Astrocyte (in vitro differentiated cells and primary cell): ENCODE measurements around the gene KDM3B.
"Not testable (repeated sequence)": the region's sequence is repeated elsewhere in the genome, so short reads cannot be mapped to it uniquely, and the experiment has no call there.

ENCODE experiments used
- CTCF ChIP-seq: IDR thresholded peaks from 2 replicates; pipeline ENCODE4 v1.5.1; 2011; ENCODE audit warnings: low read depth, mild to moderate bottlenecking, inconsistent platforms, low read length, moderate library complexity; ENCODE audit not compliant: insufficient read depth
- EZH2 ChIP-seq: IDR thresholded peaks from 2 replicates; pipeline ENCODE4 v1.6.1; 2012; ENCODE audit warnings: mild to moderate bottlenecking, low read length, inconsistent platforms; ENCODE audit not compliant: insufficient read depth

- not testable (repeated sequence) for TF ChIP-seq CTCF, EZH2
Observed at GRCh38 chr5:138389911-138390310, 37.4 kb downstream of the KDM3B start.
